Fibroblast of lung (primary cell): Measurements from ENCODE around the gene C6orf52.

Source experiments
- EZH2 ChIP-seq: IDR thresholded peaks from 2 replicates; pipeline ENCODE4 v1.5.1; 2012; ENCODE audit warnings: low read length, control low read depth, mild to moderate bottlenecking; ENCODE audit errors: missing control alignments
- TF ChIP-seq, protein P1 (sequence below), 2 donors: IDR thresholded peaks in 1 of 2; conservative IDR thresholded peaks in 1 of 2; 1 replicate in 1 of 2; 2 replicates in 1 of 2; pipeline ENCODE4 v1.5.1; 2011 to 2012; ENCODE audit warnings: low read length in 2 of 2, control low read depth in 1 of 2, inconsistent platforms in 1 of 2, low read depth in 1 of 2, mild to moderate bottlenecking in 1 of 2

DNA sequence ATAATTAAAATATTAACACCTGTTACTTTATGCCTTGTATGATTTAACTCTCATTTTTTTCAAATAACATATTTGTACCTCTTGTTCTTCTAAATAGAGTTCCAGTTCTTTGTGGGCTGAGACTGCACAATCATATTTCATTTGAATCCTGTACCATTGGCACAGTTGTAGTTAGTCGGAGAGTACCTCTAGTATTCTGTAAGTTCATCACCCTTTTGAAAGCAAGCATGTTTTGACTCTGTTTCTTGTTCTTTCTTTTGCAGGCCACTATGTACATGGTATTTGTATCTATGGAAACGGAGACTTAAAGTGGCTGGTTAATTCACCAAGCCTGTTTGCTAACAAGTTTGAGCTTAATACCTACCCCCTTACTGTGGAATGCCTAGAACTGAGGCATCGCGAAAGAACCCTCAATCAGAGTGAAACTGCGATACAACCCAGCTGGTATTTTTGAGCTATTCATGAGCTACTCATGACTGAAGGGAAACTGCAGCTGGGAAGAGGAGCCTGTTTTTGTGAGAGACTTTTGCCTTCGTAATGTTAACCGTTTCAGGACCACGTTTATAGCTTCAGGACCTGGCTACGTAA lies 68.2 kb downstream of the C6orf52 start:
- TF ChIP-seq, protein P1, sequence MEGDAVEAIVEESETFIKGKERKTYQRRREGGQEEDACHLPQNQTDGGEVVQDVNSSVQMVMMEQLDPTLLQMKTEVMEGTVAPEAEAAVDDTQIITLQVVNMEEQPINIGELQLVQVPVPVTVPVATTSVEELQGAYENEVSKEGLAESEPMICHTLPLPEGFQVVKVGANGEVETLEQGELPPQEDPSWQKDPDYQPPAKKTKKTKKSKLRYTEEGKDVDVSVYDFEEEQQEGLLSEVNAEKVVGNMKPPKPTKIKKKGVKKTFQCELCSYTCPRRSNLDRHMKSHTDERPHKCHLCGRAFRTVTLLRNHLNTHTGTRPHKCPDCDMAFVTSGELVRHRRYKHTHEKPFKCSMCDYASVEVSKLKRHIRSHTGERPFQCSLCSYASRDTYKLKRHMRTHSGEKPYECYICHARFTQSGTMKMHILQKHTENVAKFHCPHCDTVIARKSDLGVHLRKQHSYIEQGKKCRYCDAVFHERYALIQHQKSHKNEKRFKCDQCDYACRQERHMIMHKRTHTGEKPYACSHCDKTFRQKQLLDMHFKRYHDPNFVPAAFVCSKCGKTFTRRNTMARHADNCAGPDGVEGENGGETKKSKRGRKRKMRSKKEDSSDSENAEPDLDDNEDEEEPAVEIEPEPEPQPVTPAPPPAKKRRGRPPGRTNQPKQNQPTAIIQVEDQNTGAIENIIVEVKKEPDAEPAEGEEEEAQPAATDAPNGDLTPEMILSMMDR (conservative IDR thresholded peaks at IDR 0.05 in 1 of 2, IDR thresholded peaks at IDR 0.05 in 1 of 2; ENCODE audit: low read depth in 1 of 2, low read length in 2 of 2) = no peak
- no peak for TF ChIP-seq EZH2
